ENCODE results near the gene ANKIB1. TPM values are rescaled to one million over a fixed set of nuclear protein-coding genes. Genes with fewer than 3 reads are reported as not detected.

ANKIB1 gene
- total RNA-seq, 4 donors from 2014 or later, result 11.5 to 24.2 (median 12.5) TPM

DNA sequence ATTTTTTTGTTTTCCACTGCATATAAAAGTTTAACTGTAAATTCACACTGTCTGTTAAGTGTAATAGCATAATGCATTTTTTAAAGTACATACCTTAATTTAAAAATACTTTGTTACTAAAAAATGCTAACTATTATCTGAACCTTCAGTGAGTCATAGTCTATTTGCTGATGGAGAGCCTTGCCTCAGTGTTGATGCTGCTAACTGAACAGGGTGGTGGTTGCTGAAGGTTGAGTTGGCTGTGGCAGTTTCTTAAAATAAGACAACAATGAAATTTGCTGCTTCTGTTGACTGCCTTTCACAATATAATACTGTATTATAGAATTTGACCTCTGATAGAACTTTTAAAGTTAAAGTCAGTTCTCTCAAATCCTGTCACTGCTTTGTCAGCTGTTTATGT lies 129.2 kb downstream of the ANKIB1 start:
- in situ Hi-C loops (cut with MboI; ENCODE audit: low sequenced_read_pairs in 4 of 4) (no loop called here), intact Hi-C loops (cut with DNase I; ENCODE audit: low total_unique reads) (no loop called here)
- no peak for TF ChIP-seq POLR2A (IDR thresholded peaks at IDR 0.05)
- no peak for TF ChIP-seq CTCF (IDR thresholded peaks at IDR 0.05 in 4 of 5, conservative IDR thresholded peaks at IDR 0.05 in 1 of 5)
- Histone ChIP-seq H3K27ac (no peak overlapping the region), H3K9me3 (no peaks in the 10 kb centered on the region), H3K4me3 (no peak overlapping the region), H3K27me3 (no peaks in the 10 kb centered on the region), H3K4me1 (no peaks in the 10 kb centered on the region), H3K36me3 (peaks cover 0 to 20% of the 10 kb centered on the region in 2 donors)
- DNase-seq (no peak), ATAC-seq (no peak)

- H3K27me3 ChIP-seq, result no peaks in the 10 kb centered on the region
- H3K27ac ChIP-seq, result no peak overlapping the region
- peaks cover 0 to 30% of the 10 kb centered on the region in 2 donors for H3K36me3 ChIP-seq
- intact Hi-C loops (cut with DNase I; ENCODE audit: low total_unique reads) (no loop called here), in situ Hi-C loops (cut with MboI; ENCODE audit: low sequenced_read_pairs in 4 of 4) (no loop called here)
- TF ChIP-seq POLR2A (IDR thresholded peaks at IDR 0.05) (no peak), CTCF (IDR thresholded peaks at IDR 0.05 in 4 of 5, conservative IDR thresholded peaks at IDR 0.05 in 1 of 5) (no peak)
- ATAC-seq (no peak), DNase-seq (no peak)
- no peak overlapping the region for H3K4me3 ChIP-seq
- H3K9me3 ChIP-seq, result no peaks in the 10 kb centered on the region
- no peaks in the 10 kb centered on the region for H3K4me1 ChIP-seq
Observed at GRCh38 chr7:92391071-92391470, 145.3 kb downstream of the ANKIB1 start.

- no peak for TF ChIP-seq CTCF (IDR thresholded peaks at IDR 0.05 in 4 of 5, conservative IDR thresholded peaks at IDR 0.05 in 1 of 5)
- no peak for TF ChIP-seq POLR2A (IDR thresholded peaks at IDR 0.05)
- Histone ChIP-seq H3K36me3 (peaks cover 0 to 31% of the 10 kb centered on the region in 2 donors), H3K27me3 (no peaks in the 10 kb centered on the region), H3K27ac (no peak overlapping the region), H3K9me3 (no peaks in the 10 kb centered on the region), H3K4me1 (no peaks in the 10 kb centered on the region), H3K4me3 (no peak overlapping the region)
- in situ Hi-C loops (cut with MboI; ENCODE audit: low sequenced_read_pairs in 4 of 4) (no loop called here), intact Hi-C loops (cut with DNase I; ENCODE audit: low total_unique reads) (no loop called here)
- DNase-seq, result no peak
- no peak for ATAC-seq
Observed at GRCh38 chr7:92397542-92397941, 151.8 kb downstream of the ANKIB1 start.

GRCh38 chr7:92400013-92400412 lies 154.2 kb downstream of the ANKIB1 start:
- in situ Hi-C loops (cut with MboI; ENCODE audit: low sequenced_read_pairs in 4 of 4), result no loop called here
- Histone ChIP-seq H3K27ac (no peak overlapping the region), H3K4me1 (peaks cover 0 to 3% of the 10 kb centered on the region in 2 donors), H3K9me3 (no peaks in the 10 kb centered on the region), H3K4me3 (no peak overlapping the region), H3K27me3 (no peaks in the 10 kb centered on the region), H3K36me3 (peaks cover 0 to 31% of the 10 kb centered on the region in 2 donors)
- DNase-seq, result no peak
- no peak for TF ChIP-seq POLR2A (IDR thresholded peaks at IDR 0.05)
- no peak for TF ChIP-seq CTCF (IDR thresholded peaks at IDR 0.05 in 4 of 5, conservative IDR thresholded peaks at IDR 0.05 in 1 of 5)
- ATAC-seq, result no peak
- intact Hi-C loops (cut with DNase I; ENCODE audit: low total_unique reads), result no loop called here
